Gastroesophageal sphincter (tissue), 4 donors: ENCODE results near the gene COPA. TPM values are rescaled to one million over a fixed set of nuclear protein-coding genes. Genes with fewer than 3 reads are reported as not detected.

Experiments
- ATAC-seq: fragments of 150-250 bp; one replicate; pipeline ENCODE4 v1.9.1; 2016; ENCODE audit warnings: mild to moderate bottlenecking, moderate library complexity
- H3K27ac ChIP-seq, 4 donors: fragments of 200-600 bp; sonication (generic) in 3 of 4; 1 replicate in 3 of 4; 2 replicates in 1 of 4; pipeline ENCODE4 v1.5.1; 2016 to 2019
- H3K27me3 ChIP-seq: fragments of 200-600 bp; sonication (generic); one replicate; pipeline ENCODE4 v1.5.1; 2019
- H3K36me3 ChIP-seq, 2 donors: fragments of 200-600 bp; sonication (generic); one replicate each; pipeline ENCODE4 v1.5.1; 2019; ENCODE audit warnings: control low read depth in 1 of 2
- H3K4me1 ChIP-seq, 3 donors: fragments of 200-600 bp; sonication (generic); 1 replicate in 2 of 3; 2 replicates in 1 of 3; pipeline ENCODE4 v1.5.1; 2016 to 2019; ENCODE audit warnings: control low read depth in 2 of 3
- H3K4me3 ChIP-seq, 2 donors: fragments of 200-600 bp; sonication (generic); one replicate each; pipeline ENCODE4 v1.5.1; 2019; ENCODE audit warnings: mild to moderate bottlenecking in 1 of 2, moderate library complexity in 1 of 2
- H3K9me3 ChIP-seq, 3 donors: fragments of 200-600 bp; sonication (generic); one replicate each; pipeline ENCODE4 v1.5.1; 2017 to 2019; ENCODE audit warnings: control low read depth in 2 of 3
- EP300 ChIP-seq: sonication (generic); formaldehyde crosslinking; IDR thresholded peaks from one replicate; pipeline ENCODE4 v1.6.1; 2017; ENCODE audit warnings: antibody characterized with exemption, mild to moderate bottlenecking
- POLR2A ChIP-seq, 2 donors: fragments of 450-650 bp; IDR thresholded peaks; one replicate each; pipeline ENCODE4 v1.6.1; 2017; ENCODE audit warnings: antibody characterized with exemption in 2 of 2, mild to moderate bottlenecking in 2 of 2, moderate library complexity in 1 of 2
- POLR2AphosphoS5 ChIP-seq: sonication (generic); formaldehyde crosslinking; IDR thresholded peaks from one replicate; pipeline ENCODE4 v1.6.1; 2017; ENCODE audit warnings: antibody characterized with exemption
- WGBS, 2 donors: methylation state at CpG; one replicate each; pipeline ENCODE4 v1.1.5; 2018; ENCODE audit warnings: low coverage in 1 of 2; 5-methylcytosine and 5-hydroxymethylcytosine counted together
- small RNA-seq, 4 donors: library from RNA; depleted of rRNA; stranded (forward); fragments of <200 nt; gene quantifications; one replicate each; pipeline ENCODE3, GENCODE V24; 2016
- total RNA-seq, 4 donors: library from RNA; depleted of rRNA; stranded (reverse); fragments of >200 nt; gene quantifications; one replicate each; pipeline ENCODE4 v1.1.0, GENCODE V29; 2016
- TF ChIP-seq, protein P1 (sequence below), 4 experiments: fragments of 200-600 bp in 2 of 4; fragments of 450-650 bp in 2 of 4; sonication (generic) in 1 of 4; IDR thresholded peaks; one replicate each; pipeline ENCODE4 v1.5.1; 2017 to 2019; ENCODE audit warnings: antibody characterized with exemption in 4 of 4, mild to moderate bottlenecking in 2 of 4, moderate library complexity in 2 of 4

Gene COPA
- total RNA-seq, 4 donors from 2014 or later: 92.3 to 127 (median 111) TPM

DNA sequence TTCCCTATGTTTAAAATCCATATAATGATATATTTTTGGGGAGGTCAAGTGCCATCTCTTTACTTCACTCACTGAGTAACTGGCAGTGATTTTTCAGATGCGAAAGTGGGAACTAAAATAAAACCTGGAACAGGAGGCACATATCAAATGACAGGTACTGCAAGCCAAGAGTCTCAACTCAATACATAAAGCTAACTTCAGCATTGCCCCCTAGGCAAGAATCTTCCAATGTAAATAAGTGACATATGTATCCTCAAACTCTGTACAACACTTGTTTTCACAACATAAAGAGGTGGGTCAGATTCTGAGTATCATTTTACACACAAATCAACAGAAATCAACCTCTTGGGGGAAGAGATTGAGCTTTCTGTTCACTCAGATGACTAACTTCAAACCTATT lies 98.8 kb downstream of the COPA start:
- Histone ChIP-seq H3K27me3 (no peaks in the 10 kb centered on the region), H3K4me1 (peaks cover 0 to 58% (median 0%) of the 10 kb centered on the region in 3 donors), H3K9me3 (no peaks in the 10 kb centered on the region), H3K36me3 (peaks cover 0 to 49% of the 10 kb centered on the region in 2 donors), H3K27ac (no peak overlapping the region), H3K4me3 (no peak overlapping the region)
- TF ChIP-seq POLR2AphosphoS5 (no peak), POLR2A (IDR thresholded peaks at IDR 0.05) (no peak), EP300 (no peak)
- TF ChIP-seq, protein P1, sequence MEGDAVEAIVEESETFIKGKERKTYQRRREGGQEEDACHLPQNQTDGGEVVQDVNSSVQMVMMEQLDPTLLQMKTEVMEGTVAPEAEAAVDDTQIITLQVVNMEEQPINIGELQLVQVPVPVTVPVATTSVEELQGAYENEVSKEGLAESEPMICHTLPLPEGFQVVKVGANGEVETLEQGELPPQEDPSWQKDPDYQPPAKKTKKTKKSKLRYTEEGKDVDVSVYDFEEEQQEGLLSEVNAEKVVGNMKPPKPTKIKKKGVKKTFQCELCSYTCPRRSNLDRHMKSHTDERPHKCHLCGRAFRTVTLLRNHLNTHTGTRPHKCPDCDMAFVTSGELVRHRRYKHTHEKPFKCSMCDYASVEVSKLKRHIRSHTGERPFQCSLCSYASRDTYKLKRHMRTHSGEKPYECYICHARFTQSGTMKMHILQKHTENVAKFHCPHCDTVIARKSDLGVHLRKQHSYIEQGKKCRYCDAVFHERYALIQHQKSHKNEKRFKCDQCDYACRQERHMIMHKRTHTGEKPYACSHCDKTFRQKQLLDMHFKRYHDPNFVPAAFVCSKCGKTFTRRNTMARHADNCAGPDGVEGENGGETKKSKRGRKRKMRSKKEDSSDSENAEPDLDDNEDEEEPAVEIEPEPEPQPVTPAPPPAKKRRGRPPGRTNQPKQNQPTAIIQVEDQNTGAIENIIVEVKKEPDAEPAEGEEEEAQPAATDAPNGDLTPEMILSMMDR (IDR thresholded peaks at IDR 0.05): no peak
- ATAC-seq: no peak
- 20 to 79% methylated on average over 1 of the region's 1 CpG for WGBS, 2 donors

DNA sequence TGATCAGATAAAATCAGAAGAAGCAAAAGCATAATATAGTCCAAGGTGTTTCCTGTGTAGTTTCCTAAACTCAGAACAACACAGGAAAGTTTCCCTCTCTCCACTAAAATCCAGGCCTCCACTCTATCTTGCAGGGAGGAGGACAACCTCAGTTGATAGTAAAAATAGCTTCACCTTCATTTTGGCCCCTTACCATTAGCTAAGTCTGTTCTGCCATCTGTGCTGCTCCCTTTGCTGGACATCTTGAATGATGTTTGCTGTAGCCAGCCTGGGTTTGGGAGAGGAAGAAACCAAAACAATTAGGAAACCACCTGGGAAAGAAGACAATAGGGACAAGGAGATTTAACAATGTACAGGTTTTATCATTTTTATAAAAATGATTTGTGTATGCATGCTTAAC lies 99.3 kb downstream of the COPA start:
- TF ChIP-seq, protein P1 (IDR thresholded peaks at IDR 0.05): no peak
- TF ChIP-seq EP300 (no peak), POLR2A (IDR thresholded peaks at IDR 0.05) (no peak), POLR2AphosphoS5 (no peak)
- no peak overlapping the region for H3K27ac ChIP-seq
- no peak for ATAC-seq
- no peaks in the 10 kb centered on the region for H3K9me3 ChIP-seq
- H3K4me3 ChIP-seq: no peak overlapping the region
- H3K27me3 ChIP-seq: no peaks in the 10 kb centered on the region
- peaks cover 0 to 54% of the 10 kb centered on the region in 2 donors for H3K36me3 ChIP-seq
- H3K4me1 ChIP-seq: peaks cover 0 to 54% (median 0%) of the 10 kb centered on the region in 3 donors

DNA sequence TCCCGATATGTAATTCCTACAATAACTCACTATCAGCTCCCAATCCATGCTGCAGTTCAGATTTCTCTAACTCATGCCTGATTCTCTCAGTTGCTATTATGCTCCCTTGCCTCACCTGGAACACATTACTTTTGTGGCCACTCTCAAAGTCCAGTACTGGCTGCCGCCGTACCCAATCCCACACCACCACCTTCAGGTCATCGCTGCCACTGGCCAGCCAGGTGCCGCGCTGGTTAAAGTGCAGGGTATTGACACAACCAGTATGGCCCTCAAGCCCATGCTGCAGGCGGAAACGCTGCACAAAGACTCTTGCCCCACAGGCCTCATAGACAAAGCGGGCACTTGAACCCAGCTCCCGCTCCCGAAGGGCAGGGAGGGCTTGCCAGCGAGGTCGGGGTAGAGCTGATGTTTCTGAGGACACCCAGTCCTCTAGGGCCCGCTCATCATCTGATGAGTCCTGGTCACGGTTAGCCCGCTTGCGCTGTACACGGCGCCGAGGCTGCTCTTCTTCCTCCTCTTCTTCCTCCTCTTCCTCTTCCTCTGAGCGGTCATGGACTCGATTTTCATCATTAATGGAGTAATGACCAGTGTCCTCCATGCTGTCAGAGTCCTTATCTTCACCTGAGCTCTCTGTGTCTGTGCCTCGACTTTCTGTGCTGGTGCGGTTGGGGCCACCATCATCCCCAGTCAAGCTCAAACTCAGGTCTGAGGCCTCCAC lies 103.3 kb downstream of the COPA start:
- 97% methylated on average over 22 of the region's 24 CpGs; no CpG with 5 or more reads in 1 of the 2 donors for WGBS, 2 donors
- TF ChIP-seq, protein P1 (IDR thresholded peaks at IDR 0.05): no peak
- TF ChIP-seq POLR2AphosphoS5: no peak
- no peak for TF ChIP-seq POLR2A (IDR thresholded peaks at IDR 0.05)
- no peak for TF ChIP-seq EP300
- no peak for ATAC-seq
- H3K27ac ChIP-seq: no peak overlapping the region
- H3K27me3 ChIP-seq: no peaks in the 10 kb centered on the region
- H3K4me3 ChIP-seq: no peak overlapping the region
- H3K4me1 ChIP-seq: peaks cover 0 to 26% (median 0%) of the 10 kb centered on the region in 3 donors
- H3K9me3 ChIP-seq: no peaks in the 10 kb centered on the region
- H3K36me3 ChIP-seq: peaks cover 15 to 94% of the 10 kb centered on the region in 2 donors

Small RNAs within 50 kb of the gene (small RNA-seq; reads per million reads assigned to genes)
- gene RF00019 (0 reads per million in 4 donors), gene RNU4-42P (0 reads per million in 4 donors)

Other genes with a start within 250 kb of the COPA start
- gene IGSF8, start 244.6 kb downstream of the COPA start, total RNA-seq: 10 to 100 TPM; 17.1 to 23.0 (median 19.4) TPM
- gene ATP1A2, start 227.5 kb downstream of the COPA start, total RNA-seq: 100 to 1,000 TPM; 100 to 348 (median 142) TPM
- gene ATP1A4, start 191.6 kb downstream of the COPA start, total RNA-seq: under 1 TPM in 1 of 4 donors, not detected in 3; 0.47 TPM
- gene CASQ1, start 152.7 kb downstream of the COPA start, total RNA-seq: 1 to 10 TPM; 1.3 to 8.8 (median 2.2) TPM
- gene PEA15, start 137.9 kb downstream of the COPA start, total RNA-seq: 100 to 1,000 TPM in 3 of 4 donors, 10 to 100 TPM in 1; 94.6 to 325 (median 164) TPM
- 100 to 1,000 TPM; 154 to 211 (median 159) TPM for gene DCAF8, start 80.7 kb downstream of the COPA start, total RNA-seq
- 10 to 100 TPM; 50.0 to 96.8 (median 61.1) TPM for gene PEX19, start 58.1 kb downstream of the COPA start, total RNA-seq
- 10 to 100 TPM; 41.5 to 49.2 (median 47.5) TPM for gene NCSTN, start 133 bp upstream of the COPA start, total RNA-seq
- gene NHLH1, start 23.8 kb upstream of the COPA start, total RNA-seq: not detected
- 1 to 10 TPM in 3 of 4 donors, under 1 TPM in 1; 0.62 to 8.5 (median 4.3) TPM for gene VANGL2, start 57.3 kb upstream of the COPA start, total RNA-seq
- gene SLAMF6, start 180.0 kb upstream of the COPA start, total RNA-seq: 1 to 10 TPM in 1 of 4 donors, under 1 TPM in 2, not detected in 1; 0.49 to 1.2 (median 0.62) TPM
- 1 to 10 TPM; 3.0 to 6.7 (median 4.3) TPM for gene CD84, start 236.2 kb upstream of the COPA start, total RNA-seq